GM12892 (cell line): Measurements from ENCODE around the gene SZT2.

ENCODE experiments used
- POLR2A ChIP-seq: IDR thresholded peaks from 2 replicates; pipeline ENCODE4 v1.6.1; 2011; ENCODE audit warnings: low read depth, low read length, control low read depth
- POLR2AphosphoS5 ChIP-seq: IDR thresholded peaks from 2 replicates; pipeline ENCODE4 v1.6.1; 2011; ENCODE audit warnings: low read depth, low read length, control low read depth
- TAF1 ChIP-seq: IDR thresholded peaks from 2 replicates; pipeline ENCODE4 v1.6.1; 2011; ENCODE audit warnings: low read depth, mild to moderate bottlenecking, control low read depth, low read length, borderline replicate concordance

- TF ChIP-seq POLR2A (no peak), POLR2AphosphoS5 (no peak), TAF1 (no peak)
These were observed 49.4 kb downstream of the SZT2 start for GRCh38 chr1:43438953-43439581.
